NCI-H2227 (cell line): Measurements from ENCODE around the gene ANP32D.
"Not testable (repeated sequence)": the region's sequence is repeated elsewhere in the genome, so short reads cannot be mapped to it uniquely, and the experiment has no call there.

ENCODE experiments used
- DNase-seq: peaks from one replicate; lab custom pipeline; 2025; ENCODE audit not compliant: unreplicated experiment; lab: John Stamatoyannopoulos, UW

Gene ANP32D

DNA sequence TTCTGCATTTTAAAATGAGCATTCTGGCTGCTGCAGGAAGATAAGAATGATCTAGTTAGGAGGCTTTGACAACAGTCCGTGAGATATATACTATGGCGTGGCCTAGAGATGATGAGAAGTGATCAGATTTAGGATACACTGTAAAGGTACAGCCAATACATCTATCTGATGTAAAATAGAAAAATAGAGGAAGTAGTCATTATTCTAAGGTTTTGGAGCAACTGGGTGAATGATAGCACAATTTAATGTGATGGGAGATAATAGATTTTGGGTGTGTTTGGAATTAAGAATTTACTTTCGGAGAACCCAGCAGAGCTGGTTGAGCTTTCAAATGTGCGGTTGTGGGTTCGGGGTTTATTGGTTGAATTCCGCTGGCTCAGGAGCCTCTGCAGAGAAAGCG lies at the start of gene ANP32D:
Gene ANP32D, plus strand, starts transcription at position 301 of the 400 bp plus-strand sequence. CDS start 106 bp downstream, outside the sequence.
- DNase-seq = no peak

DNA sequence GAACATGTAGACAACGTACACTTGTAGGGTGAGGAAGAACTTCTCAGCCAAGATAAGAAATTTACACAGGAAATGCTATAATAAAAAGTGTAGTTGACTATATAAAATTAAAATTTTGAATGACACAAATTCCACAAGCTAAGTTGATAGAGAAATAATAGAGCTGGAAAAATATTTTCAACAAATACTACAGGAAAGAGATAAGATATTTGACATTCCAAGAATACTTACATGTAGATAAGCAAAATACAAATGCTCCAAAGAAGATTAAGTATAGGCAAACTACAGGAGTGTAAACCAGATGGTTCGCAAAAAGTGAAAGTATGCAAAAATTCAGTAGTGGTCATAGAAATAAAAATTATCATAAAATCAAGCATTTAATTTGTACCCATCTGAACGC lies 49.2 kb upstream of the ANP32D start:
- DNase-seq = no peak

- DNase-seq = no peak
Measured at GRCh38 chr12:48424644-48425043, 47.7 kb upstream of the ANP32D start.

GRCh38 chr12:48434016-48434415 lies 38.3 kb upstream of the ANP32D start:
- DNase-seq = not testable (repeated sequence)

GRCh38 chr12:48441069-48441468 lies 31.3 kb upstream of the ANP32D start:
- no peak for DNase-seq

DNA sequence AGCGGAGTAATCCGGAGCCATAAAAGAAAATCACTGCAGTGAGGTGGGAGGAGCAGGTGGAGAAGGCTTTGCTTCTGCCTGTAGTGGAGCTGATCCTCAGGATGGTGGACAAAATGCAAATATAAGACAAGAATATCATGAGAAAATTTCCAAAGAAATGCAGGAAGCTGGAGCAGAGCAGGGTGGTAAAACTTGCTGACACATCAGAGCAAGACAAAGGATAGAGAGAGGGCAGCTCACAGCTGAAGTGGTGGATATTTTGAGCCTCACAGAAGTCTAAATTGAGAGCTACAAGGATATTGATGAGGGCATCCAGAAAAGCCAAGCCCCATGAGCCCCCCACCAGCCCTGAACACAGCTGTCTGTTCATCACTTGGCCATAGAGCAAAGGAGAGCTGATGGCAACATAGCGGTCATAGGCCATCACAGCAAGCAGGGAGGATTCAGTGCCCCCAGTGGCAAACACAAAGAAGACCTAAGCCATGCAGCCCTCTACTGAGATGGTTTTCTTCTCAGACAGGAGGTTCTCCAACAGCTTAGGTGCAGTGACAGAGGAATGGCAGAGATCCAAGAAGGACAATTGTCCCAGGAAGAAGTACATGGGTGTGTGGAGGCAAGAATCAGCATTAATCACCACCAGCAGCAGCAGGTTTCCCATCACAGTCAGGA lies 30.0 kb upstream of the ANP32D start:
- DNase-seq = no peak

DNA sequence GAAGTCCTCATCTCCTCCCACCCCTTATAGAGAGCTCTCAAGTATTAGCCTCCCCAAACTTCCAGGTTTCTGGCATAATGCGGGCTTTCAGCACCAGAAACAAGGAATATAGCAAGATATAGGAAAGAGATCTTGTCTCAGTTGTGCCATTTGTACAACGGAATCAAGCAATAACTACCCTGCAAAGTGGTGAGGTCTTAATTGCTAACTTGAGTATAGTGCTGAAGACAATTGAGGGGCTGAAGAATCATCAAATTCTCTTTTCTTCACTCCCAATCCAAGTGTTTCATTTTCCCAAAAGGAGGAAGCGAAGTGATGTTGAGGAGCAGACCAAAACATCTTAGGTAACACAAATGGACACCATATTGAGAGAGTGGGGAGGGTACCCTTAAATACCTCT lies 26.8 kb upstream of the ANP32D start:
- no peak for DNase-seq

- DNase-seq = no peak
Measured at GRCh38 chr12:48446161-48446776, 26.1 kb upstream of the ANP32D start.

- no peak for DNase-seq
Measured at GRCh38 chr12:48447755-48448154, 24.6 kb upstream of the ANP32D start.

DNA sequence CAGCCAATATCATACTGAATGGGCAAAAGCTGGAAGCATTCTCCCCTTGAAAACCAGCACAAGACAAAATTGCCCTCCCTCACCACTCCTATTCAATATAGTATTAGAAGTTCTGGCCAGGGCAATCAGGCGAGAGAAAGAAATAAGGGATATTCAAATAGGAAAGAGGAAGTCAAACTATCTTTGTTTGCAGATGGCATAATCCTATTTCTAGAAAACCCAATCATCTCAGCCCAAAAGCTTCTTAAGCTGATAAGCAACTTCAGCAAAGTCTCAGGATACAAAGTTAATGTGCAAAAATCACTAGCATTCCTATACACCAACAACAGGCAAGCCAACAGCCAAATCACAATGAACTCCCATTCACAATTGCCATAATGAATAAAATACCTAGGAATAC lies 21.0 kb upstream of the ANP32D start:
- DNase-seq = no peak

DNA sequence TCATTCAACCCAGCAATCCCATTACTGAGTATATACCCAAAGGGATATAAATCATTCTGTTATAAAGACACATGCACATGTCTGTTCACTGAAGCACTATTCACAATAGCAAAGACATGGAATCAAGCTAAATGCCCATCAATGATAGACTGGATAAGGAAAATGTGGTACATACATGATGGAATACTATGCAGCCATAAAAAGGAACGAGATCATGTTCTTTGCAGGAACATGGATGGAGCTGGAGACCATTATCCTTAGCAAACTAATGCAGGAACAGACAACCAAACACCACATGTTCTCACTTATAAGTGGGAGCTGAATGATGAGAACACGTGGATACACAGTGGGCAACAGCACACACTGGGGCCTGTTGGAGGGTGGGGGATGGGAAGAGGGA lies 19.4 kb upstream of the ANP32D start:
- DNase-seq = not testable (repeated sequence)

GRCh38 chr12:48454667-48455066 lies 17.7 kb upstream of the ANP32D start:
- DNase-seq = no peak

DNA sequence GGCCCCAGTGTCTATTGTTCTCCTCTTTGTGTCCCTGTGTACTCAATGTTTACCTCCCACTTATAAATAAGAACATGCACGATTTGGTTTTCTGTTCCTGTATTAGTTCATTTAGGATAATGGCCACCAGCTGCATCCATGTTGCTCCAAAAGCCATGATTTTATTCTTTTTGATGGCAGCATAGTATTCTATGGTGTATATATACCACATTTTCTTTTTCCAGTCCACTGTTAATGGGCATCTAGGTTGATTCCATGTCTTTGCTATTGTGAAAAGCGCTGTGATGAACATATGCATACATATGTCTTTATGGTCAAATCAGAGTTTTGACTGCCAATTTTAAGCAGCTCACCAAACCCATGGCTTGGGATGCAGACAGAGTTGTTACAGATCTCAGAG lies 17.2 kb upstream of the ANP32D start:
- no peak for DNase-seq

DNA sequence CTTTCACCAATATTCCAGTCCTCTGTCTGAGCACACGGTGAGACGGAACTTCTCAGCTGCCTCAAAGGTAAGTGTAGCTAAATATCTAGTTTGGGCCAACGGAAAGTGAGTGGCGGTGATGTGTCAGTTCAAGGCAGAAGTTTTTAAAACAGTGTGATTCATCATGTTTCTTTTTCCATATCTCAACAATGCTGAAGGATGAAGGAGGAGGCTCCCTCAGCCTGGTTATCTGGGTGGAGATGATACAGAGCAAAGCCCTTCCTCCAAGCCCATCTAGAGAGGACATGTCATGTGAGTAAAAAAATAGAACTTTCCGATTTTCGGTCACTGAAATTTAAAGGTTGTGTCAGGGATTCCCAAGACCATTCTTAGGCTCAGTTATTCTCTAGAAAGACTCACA lies 13.1 kb upstream of the ANP32D start:
- DNase-seq = no peak

- DNase-seq = not testable (repeated sequence)
Measured at GRCh38 chr12:48469027-48469426, 3.3 kb upstream of the ANP32D start.

DNA sequence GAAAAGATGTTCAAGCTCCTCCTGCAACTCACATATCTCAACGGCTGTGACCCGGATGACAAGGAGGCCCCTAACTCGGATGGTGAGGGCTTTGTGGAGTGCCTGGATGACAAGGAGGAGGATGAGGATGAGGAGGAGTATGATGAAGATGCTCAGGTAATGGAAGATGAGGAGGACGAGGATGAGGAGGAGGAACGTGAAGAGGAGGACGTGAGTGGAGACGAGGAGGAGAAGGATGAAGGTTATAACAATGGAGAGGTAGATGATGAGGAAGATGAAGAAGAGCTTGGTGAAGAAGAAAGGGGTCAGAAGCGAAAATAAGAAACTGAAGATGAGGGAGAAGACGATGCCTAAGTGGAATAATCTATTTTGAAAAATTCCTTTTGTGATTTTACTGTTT lies 702 bp downstream of the ANP32D start:
- DNase-seq = no peak

- DNase-seq = not testable (repeated sequence)
Measured at GRCh38 chr12:48474497-48474896, 2.1 kb downstream of the ANP32D start.

- DNase-seq = no peak
Measured at GRCh38 chr12:48482198-48482597, 9.8 kb downstream of the ANP32D start, which contains the start of gene C12orf54. TSS of gene C12orf54 (plus strand) at chr12:48482498. CDS start at chr12:48483297, 799 bp downstream.

DNA sequence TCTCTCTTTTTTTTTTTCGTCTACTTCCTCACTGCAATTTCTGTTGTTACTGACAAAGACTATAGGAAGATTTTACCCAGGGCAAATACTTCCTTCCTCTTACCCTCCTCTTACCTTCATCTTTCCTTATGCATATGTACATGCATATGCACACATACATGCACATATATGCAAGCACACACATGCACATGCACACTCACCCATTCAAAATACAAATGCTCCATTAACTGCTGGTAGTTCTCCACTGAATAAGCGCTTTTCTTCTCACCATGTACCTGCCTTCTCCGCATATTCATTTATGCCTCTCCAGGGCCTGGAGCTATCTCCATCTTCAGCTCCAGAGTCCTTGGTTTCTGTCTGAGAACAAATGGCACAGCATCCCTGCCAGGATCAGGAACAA lies 10.6 kb downstream of the ANP32D start:
- no peak for DNase-seq

- DNase-seq = no peak
Measured at GRCh38 chr12:48486261-48486660, 13.9 kb downstream of the ANP32D start.

DNA sequence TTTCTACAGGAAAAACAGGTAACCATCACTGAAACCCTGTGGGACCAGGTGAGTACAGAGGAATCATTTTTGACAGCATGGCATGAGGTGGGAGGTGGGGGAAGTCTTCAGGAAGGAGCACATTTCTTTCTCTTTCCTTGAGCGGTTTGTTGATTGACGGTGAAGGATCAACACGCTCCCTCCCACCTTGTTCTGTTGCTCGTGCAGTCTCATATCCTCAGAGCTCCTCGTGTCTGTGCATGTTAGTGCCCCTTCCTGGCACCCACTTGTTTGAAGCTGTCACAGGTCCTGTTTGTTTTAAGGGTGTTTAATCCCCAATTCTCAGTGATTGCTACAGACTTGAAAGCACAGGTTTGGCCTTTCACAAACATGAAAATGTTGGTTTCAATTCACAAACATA lies 14.3 kb downstream of the ANP32D start:
- DNase-seq = no peak

GRCh38 chr12:48489012-48489411 lies 16.7 kb downstream of the ANP32D start:
- no peak for DNase-seq

GRCh38 chr12:48489456-48489855 lies 17.1 kb downstream of the ANP32D start:
- DNase-seq = not testable (repeated sequence)
